Stimulated activated CD4-positive, alpha-beta T cell treated with anti-CD3 and anti-CD28 coated beads, Interleukin-12 subunit alpha, Interleukin-12 subunit beta, amount 100 ng/mL, for 48 hours (primary cell): Measurements from ENCODE around the gene FHOD3.
"Not testable (repeated sequence)": the region's sequence is repeated elsewhere in the genome, so short reads cannot be mapped to it uniquely, and the experiment has no call there.

Experiments
- DNase-seq, 3 donors: peaks; one replicate each; pipeline ENCODE4 v3.0.0-alpha.2; 2020; ENCODE audit warnings: low read depth in 2 of 3, low spot score in 1 of 3

Gene FHOD3

DNA sequence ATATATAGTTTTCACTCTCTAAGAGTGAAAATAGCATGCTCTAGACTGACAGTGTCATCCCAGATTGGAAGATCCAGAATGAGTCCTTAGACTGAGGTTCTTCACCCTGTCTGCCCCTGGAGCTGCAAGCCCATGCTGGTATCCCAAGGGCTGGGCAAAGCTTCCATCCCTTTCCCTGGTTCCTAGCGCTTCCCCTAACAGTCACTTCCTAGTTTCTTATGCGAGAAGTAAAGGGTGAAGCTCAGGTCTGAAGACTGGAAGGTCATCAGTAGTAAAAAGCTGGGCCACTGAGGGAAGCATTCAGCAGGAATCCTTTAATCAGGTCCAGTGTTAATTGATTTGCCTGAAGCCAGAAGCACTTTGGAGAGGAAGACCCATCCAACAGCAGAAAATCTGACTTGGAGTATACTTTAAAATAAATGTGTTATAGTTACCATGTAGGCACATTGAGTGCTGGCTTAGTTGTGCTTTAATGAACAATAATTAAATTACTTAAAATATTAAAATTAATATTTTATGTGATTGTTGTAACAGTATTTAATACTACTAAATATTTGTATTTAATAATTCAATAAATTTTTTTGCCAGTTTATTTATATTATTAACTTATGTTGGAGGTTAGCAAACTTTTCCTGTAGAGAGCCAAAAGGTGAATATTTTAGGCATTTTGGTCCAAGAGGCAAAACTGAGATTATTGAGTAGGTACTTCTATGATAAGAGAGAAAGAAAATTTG is 237.9 kb downstream of the FHOD3 start:
- no peak for DNase-seq

DNA sequence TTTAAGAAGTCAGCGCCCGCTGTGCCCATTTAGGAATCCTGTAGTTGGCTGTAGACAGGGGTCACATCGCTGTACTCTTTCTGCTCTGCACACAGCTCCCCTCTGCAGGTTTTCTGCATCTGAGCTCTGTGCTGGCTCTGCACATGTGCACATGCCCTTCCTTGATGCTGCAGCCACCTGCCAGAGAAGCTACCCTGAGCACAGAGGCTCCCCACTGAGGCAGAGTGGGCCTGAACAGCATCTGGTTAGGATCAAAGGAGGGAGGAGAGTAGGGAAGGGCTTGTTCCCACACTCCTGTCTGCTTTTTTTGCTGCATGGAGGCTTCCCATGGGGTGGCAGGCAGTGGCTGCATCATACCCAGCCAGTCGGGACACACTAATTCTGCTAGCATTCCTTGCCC is 238.9 kb downstream of the FHOD3 start:
- DNase-seq: no peak

DNA sequence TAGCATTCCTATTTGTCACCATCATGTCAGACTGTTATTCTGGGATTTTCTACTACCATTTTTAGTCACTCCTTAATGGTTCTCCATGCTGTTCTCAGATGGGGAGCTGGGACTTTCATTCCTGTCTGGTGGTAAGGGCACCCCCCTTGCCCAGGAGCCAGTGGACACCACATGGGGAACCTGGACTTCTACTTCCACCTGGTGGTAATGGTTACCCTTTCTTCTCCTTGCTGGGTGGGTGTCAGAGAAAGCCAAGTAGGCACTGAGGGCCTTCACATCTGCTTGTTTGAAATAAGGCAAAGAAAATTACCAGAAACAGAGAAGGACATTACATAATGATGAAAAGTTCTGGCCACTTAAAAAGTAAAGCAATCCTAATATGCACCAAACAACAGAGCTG is 239.8 kb downstream of the FHOD3 start:
- DNase-seq: no peak

DNA sequence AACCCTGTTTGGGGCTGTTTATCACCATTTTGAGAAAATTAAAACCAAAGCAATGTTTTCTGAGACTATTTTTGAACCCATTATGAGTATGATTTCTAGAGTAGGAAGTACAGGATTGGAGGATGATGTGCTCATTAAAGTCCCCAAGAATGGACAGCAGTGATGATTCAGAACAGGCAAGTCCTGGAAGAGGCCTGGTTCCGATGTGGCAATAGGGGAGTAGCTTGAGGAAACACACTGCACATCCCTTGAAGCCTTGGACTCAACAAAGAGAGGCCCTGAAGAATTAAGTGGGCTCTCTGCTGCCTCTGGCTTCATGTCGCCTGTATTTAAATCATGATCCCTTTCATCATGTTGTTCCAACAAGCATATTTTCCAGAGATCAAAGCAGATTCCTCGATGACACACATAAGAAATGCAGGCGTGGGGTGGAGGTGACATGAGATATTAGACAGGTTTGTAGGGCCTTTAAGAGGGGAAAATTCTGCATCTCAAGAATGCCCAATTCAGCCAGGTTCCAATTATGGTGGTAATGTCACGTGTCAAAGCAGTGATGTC is 242.2 kb downstream of the FHOD3 start:
- no peak for DNase-seq

DNA sequence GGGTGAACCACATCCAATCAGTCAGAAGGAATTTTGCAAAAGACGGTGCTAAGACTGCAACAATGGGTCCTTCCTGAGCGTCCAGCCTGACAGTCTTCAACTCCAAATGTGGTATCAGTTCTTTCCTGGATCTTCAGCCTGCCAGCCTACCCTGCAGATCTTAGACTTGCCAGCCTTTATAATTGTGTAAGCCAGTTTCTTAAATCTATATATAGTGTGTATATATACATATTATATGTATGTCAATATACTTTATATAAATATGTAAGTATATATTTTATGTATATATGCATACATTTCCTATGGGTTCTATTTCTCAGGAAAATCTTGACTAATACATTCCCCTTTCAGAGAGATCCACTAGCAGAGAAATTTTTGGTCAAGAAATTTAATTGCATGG is 245.5 kb downstream of the FHOD3 start:
- DNase-seq: no peak

DNA sequence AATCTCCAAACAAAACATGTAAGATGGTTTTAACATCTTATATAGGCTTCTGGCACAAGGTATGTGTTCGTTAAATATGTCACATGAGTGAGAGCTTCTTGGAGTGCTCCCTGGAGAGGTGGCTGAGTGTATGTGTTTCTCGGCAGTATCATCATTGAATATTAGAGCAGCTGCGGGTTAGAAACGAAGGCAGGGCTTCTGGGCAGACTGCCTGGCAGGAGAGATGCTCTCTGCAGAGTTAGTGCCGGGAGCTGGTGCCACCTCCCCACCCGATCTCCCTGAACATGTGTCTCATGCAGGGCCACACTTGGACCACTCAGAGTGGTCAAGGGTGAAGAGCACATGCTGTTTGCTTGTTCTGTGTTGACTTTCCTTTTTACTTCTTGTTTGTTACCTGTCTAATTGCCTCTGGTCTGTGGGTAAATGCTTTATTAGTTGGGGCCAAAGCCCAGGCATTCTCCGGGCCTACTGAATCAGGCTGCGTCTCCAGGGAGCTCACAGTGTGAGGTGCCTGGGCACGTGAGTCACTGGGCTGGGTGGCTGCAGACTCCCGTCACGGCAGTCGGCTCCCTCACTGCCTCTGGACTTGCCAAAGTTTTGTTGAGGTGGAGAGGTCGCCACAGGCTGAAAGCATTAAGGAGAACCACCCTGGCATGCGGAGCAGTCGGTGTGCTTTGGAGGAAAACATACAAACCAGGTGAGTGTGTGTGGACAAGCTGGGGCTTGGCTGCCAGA is 246.6 kb downstream of the FHOD3 start:
- DNase-seq: no peak

DNA sequence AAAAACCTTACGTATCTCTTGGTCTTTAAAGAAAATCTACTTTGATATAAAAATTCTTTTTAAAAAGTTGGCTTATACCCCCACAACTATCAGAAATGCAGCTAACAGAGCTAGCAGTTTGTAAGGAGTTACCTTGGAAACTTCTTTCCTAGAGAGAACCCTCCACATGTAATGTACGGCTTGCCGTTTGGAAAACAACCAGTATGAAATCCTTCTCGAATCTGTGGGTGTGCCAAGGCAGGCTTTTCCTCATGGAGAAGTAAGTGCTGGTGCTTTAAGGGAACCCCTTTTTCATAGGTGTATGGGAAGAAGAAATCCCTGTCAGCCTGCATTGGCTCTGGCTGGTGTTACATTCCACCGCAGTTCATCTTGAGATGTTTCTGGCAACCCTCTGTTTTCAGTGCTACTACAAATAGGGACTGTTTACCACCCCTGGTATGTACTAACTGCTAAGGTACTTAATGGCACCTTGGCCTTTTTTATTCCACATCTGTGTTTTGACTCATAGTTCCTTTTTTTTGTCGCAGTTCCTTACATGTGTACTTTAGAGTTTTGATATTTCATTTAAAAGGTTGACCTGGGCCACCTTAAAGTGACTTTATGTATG is 248.4 kb downstream of the FHOD3 start:
- DNase-seq: no peak

DNA sequence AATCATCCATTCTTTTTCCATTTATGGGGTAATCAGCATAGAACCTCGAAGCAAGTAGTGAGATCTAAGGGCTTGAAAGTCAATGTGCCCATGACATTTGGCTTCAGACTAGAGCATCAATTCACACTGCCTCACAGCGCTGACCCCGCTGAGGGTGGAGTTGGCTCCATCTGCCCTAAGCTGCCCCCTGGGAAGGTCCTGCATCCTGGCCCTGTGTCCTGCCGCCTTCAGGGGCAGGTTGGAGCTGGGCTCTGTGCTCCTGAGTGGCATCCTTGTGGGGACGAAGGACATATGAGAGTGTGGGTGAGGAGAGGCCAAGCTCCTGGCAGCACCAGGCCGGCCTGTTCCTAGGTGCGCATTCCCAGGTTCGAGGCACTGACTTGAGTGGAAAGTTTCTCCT is 249.4 kb downstream of the FHOD3 start:
- no peak for DNase-seq

DNA sequence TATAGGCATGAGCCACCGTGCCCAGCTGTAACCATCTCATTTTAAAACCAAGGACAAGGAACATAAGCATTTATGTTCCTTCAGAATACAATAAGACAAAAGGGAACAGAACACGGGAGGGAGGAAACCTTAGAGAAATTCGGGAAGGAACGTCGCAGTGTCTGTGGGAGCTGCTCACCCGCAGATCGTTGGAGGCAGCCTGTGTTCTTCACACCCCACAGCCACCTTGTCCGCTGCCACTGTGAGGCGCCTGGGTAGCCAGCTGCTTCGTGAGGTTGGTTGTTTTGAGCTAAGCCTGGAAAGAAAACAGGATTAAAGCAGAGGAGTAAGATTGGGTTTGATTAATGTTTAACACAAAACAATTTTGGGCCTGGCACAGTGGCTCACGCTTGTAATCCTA is 250.0 kb downstream of the FHOD3 start:
- DNase-seq: no peak

DNA sequence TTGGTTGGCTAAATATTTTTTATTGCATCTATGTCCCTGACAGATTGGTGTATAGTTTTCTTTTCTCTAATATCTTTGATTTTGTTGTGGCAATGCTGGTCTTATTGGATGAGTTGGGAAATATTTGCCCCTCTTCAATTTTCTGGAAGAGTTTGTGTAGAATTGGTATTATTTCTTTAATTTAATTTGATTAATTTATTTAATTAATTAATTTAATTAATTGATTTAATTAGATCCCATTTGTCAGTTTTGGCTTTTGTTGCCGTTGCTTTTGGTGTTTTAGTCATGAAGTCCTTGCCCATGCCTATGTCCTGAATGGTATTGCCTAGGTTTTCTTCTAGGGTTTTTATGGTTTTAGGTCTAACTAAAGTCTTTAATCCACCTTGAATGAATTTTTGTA is 253.8 kb downstream of the FHOD3 start:
- not testable (repeated sequence) for DNase-seq

DNA sequence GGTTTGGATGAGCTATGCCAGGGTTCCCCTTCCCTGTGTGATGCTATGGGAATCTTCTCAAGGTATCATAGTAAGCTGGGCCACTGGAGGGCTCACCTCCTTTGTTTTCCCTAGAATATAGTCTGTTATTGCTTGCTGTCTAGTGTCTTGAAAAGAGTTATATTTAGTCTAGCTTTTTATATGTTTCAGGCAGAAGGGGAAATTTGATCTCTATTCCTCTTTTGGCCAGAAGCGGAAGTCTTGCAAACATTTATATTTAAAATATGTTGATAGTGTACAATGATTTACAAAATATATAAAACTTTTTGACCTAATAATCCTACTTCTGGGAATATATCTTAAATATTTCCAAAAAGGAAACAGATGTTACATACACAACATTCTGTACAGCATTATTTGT is 260.7 kb downstream of the FHOD3 start:
- no peak for DNase-seq

DNA sequence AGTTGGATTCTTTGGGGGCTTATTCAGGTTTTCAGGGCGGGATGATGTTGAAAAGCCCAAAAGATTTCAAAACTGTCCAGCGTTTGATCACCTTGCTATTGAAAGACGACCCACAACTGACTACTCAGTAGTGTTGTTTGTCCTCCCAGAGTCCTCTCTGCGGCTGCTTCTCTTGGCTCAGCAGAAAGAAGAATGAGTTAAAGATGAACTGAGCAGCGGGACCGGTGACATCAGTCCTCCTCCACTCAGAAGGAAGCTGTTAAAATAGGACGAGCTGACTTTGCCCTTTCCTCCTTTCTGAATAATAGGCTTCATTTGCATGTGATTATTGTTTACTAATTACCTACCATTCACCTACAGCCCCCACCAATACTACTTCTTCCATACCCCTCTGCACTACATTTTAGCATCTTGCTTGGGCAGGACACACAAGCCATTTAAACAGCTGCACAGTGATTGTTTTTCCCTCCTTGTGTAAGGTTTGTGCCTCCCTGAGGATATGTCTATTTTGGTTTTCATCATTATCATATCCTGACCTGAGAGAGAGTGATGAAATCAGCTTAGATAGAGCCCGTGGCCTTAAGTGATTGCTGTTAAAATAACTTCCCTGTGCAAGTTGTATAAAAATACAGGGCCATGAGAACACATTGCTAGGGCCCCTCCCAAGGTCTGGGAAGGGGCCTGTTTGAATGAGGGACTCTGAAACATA is 261.8 kb downstream of the FHOD3 start:
- no peak for DNase-seq

DNA sequence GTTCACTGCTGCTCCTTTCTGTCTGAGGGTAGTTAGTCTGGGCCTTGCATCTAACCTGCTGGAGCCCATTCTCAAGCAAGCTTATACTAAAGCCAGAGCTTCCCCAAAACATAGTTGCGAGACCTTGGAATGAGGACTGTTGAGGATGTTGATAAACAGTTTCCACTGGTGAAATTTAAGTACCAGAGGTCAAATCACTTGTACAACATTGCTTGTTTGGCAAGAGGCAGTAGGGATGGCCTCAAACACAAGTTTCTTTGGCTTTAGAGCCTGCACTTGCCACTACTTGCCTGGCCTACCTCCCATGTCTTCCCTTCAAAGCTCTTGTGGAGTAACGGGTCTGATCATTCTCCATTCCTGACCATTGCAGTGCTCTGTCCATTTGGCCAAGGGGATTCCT is 262.7 kb downstream of the FHOD3 start:
- DNase-seq: no peak

DNA sequence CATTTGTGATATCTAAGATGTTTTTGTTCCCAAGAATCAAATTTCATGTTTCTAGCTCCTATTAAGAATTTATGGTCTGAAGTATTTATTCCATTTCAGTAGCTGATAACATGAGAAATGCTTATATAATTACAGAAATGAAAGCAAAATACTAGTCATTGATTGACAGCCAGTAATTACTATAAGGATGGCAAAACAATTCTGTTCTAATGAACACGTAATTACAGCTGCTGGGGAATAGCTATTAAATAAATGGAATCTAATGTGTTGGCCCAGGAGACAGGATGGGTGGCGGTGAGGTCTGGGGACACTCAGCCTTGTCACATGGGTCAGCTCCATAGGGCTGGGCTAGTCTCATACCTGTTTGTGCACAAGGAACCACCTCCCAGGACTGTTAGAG is 263.5 kb downstream of the FHOD3 start:
- DNase-seq: no peak

DNA sequence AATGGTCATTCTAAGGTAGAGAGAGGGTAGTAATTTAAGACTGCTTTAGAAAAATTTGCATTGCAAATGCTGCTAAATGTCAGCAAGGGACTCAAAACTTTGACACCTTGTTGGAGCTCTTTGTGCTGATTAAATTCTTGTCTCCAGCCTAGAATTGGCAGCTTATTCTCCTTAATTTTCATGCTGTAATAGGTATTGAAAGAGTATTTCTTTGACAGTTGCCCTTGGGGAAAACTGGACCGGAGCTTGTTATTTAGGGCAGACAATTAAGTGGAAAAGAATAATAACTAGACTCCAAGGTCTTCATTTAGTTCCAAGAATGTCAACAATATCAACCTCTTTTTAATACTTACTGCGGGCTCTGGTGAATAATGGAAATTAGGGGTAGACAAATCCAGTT is 267.3 kb downstream of the FHOD3 start:
- DNase-seq: no peak

DNA sequence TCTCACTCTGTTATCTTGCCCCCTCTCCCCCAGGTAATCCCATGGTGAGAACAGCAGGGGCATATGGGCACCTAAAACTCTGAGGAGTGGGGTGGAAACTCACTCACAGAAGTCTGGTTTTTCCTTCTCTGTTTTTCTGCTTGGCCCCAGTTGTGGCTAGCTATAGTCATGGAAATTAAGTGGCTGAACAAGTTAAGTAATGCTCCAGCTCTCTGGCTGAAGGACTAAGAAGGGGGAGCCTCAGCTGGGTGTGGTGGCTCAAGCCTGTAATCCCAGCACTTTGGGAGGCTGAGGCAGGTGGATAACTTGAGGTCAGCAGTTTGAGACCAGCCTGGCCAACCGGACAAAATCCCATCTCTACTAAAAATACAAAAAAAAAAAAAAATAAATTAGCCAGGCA is 270.3 kb downstream of the FHOD3 start:
- no peak for DNase-seq

DNA sequence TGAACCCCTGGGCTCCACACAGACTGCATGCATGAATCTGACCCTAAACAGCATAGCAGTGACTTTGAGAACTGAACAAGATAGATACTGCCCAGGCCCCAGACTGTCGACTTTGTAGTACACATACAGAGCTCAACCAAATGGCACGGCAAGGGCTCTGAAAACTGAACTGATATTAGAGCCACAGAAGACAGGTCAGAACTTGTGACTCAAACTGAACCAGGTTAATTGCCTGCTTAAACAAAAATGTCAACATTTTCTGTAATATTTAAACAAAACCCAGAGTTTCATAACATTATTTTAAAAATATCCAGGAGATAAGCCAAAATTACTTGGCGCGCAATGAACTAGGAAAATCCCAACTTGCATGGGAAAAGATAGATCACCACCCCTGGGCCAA is 271.0 kb downstream of the FHOD3 start:
- DNase-seq: no peak

DNA sequence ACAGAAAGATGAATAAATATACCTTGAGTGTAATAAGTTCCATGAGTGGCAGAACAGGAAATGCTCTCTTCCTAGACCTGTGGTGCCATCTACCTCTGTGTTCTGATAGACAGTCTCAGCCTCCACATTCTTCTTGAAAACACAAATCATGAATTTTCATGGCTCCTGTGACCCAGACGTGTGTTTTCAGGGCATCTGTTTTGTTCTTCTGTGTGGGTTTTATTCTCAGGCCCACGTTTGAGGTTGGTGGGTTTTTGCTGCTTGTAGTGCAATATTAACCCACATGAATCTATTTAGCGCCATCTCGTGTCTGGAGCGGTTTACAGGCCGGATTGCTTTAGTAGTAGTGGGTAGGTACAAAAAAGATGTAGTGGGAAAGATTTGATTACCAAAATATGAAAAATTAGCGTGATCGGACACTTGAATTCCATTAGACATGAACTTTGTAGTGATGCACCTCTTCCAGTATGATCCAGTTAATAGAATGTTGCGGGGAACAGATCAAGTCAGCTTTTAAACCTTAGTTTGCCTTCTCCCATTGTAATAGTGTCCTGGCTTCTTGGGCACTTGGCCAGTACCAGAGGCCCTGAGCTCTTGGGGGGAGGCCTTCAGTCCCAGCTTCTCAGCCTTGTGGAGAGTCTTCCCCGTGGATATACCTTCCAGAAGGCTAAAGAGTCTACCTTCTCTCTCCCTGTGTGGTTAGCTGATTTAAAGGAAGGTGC is 274.8 kb downstream of the FHOD3 start:
- DNase-seq: peak in 1 of 3 donors; percentile 8

DNA sequence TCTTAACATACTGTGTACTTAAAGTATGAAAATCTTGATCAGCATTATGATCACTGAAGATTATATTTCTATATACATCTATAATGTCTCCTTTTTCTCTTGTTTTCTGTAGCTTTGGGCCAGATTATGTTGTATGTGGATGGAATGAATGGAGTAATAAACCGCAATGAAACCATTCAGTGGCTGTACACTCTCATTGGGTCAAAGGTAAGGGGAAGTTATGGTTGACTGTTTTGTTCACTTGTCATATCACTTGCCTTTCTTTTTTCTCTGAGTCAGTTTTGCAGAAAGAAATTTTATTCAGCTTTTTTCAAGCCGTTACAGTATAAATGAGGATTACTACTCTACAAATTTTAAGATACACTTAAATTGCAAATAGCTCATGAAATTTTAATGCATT is 278.8 kb downstream of the FHOD3 start:
- DNase-seq: no peak

DNA sequence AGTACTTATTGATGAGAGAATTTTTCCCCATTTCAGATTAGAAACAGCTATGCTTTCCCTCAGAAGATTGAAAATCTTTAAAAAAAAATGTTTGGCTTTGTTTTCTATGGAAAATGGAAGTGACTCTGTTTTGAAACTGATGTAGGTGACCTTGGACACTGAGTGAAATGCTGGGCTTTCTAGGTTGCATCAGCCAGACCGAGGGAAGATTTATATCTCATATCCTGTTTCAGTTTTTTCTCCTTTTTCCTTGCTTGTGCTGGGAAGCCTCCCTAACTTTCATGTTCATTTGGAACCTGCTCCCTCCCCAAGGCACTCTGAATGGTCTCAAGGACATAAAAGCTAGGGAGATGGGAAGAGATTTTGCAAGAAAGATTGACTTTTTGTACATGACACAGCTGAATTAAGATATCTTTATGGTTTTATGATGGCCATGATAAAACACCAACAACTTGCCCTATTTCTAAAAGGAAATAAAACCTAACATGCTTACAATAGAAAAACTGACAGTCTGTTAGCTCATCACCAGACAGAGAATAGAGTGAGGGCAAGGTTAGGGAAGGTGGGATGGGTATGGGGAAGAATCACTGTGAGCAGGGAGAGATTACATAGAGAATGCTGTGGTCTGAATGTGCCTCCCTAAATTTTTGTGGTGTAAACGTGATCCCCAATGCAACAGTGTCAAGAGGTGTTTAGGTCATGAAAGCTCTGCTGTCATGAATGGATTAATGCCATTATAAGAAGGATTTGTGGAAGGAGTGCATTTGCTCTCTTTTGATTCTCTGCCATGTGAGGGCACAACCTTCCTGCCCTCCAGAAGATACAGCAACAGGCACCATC is 281.6 kb downstream of the FHOD3 start:
- no peak for DNase-seq
